Iris pigment epithelial cell (primary cell): ENCODE results near the gene SYT5.
A peak's percentile ranks its signal among the peaks of the same experiment; 100 is the strongest.
"Not testable (repeated sequence)": the region's sequence is repeated elsewhere in the genome, so short reads cannot be mapped to it uniquely, and the experiment has no call there.

Experiments
- DNase-seq: peaks from one replicate; pipeline ENCODE4 v3.0.0-alpha.2; 2011; ENCODE audit warnings: low read depth

Gene SYT5

GRCh38 chr19:55206664-55207500 is 26.8 kb upstream of the SYT5 start:
- DNase-seq = peak; percentile 92

DNA sequence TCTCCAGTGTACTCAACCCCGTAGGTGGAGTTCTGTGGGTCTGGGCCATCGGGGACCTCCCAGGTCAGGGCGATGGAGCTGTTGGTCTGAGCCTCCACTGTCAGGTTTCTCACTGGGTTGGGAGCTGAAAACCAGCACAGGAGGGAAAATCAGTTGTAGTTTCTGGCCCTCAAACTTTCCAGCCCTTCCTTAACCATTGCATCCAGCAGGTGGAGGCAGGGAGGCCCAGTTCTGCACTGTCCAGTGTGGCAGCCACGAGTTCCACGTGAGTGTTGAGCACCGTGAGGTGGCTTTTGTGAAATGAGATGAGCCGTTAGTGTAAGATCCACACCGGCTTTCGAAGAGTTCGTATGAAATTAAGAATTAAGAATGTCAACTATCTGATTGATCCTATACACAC is 22.1 kb upstream of the SYT5 start:
- DNase-seq = not testable (repeated sequence)

GRCh38 chr19:55199620-55200204 is 19.6 kb upstream of the SYT5 start:
- DNase-seq = no peak

- DNase-seq = no peak
These were observed 18.6 kb upstream of the SYT5 start for GRCh38 chr19:55198651-55199050.

DNA sequence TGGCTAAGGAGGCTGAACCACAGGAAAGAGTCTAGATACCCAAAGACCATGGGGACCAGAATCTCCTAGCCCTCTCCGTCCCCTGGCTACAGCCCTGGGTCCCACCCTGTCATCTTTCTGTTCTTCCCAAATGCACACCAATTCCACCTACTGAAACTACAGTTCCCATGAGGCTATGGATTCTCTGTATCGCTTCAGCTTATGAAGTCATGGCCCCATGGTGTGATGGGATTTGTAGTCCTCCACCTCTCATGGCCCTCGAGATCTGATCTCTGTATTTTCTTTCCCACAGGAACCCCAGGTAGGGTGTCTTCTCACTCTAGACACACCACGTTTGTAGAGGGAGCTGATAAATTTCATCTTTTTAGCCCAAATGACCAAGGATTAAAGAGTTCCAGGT is 17.4 kb upstream of the SYT5 start:
- DNase-seq = no peak

GRCh38 chr19:55196803-55197202 is 16.7 kb upstream of the SYT5 start:
- peak; percentile 34 for DNase-seq

DNA sequence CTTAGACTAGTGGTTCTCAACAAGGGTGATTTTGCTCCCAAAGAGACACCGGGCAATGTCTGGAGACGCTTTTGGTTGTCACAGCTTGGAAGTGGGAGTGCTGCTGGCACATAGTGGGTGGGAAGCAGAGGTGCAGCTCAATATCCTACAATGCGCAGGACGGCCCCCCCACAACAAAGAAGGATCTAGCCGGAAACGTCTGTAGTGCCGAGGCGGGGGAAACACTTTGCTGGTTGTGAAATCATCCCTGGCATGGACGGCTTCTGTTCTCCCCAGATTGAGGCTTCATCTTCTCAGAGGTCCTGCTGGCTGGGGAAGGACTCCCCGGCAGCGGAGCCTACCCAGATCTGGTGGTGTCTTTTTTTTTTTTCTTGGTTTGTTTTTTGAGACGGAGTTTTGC is 13.4 kb upstream of the SYT5 start:
- DNase-seq = no peak

- peak; percentile 97 for DNase-seq
These were observed 9.3 kb upstream of the SYT5 start for GRCh38 chr19:55189403-55189835.

- no peak for DNase-seq
These were observed 8.5 kb upstream of the SYT5 start for GRCh38 chr19:55188625-55189024.

DNA sequence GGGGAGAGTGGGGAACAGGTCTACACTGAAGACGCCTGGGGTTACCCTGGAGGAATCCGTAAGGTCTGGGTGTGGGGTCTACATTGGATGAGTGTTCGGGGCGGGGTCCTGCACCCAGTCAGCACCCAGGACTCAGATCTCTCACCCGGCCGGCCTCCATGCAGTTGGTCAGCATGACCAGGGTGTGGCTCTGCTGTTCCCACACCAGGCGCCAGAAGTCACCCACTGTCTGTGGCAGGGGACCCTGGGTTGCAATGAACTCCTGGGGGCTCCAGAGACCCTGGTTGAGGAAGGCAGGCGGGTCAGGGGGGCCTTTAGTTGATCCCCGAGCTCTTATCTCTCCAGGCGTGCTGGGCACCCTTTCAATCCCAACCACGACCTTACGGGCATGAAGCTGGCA is 6.0 kb upstream of the SYT5 start:
- DNase-seq = no peak

- no peak for DNase-seq
These were observed 1.7 kb upstream of the SYT5 start for GRCh38 chr19:55181740-55182139.

DNA sequence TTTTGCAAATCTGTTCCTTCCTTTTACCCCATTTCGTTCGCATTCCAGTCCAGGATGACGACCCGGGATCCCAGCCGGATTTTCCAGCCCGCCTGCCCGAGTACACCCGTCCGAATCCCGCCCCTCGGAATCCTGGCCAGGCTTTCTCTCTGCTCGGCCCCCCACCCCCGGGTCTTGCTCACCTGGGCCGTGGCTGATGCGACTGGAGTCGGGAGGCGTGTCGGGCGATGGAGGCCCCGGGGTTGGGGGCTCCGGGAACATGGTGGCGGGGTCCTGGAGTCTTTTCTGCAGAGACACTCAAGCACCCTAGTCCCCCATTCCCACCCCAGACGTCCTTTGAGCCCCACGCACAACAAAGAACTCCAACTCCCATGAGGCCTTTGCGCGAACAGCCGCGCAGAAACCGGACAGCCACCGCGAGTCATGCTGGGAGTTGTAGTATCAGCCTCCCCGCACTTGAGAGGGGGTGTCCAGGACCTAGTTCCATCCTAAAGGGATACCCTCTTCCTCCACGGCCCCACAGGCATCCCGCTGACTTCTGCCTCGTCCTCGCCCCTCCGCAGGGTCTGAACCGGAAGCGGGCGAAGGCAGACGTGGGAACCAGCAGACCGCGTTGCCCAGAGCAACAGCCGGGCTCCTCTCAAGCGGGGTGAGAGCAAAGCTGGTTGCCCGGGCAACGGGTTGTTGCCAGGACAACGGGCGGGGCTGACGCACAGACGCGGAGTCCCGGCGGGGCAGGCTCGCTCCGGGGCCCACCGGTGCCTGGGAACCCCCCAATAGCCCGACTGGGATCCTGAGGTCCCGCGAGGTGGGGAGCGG is 1.1 kb downstream of the SYT5 start:
- peak; percentile 88 for DNase-seq

DNA sequence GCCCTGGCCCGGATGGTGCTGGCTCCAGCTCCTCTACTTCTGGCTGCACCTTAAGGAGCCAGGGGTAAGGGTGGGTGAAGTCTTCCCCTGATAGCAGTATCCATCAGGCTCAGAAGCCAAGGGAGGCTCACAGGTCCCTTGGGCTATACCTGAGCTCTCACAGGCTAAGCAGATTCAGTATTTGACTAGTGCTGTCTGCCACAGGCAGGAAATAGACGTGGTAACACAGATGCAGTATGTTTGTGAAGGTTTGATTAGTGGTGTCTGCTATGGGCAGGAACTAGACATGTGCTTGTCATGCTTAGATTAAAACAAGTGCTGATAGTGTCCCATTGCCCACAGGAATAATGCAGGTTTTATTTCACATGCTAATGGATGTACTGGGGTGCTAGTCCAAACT is 4.0 kb downstream of the SYT5 start:
- DNase-seq = no peak

DNA sequence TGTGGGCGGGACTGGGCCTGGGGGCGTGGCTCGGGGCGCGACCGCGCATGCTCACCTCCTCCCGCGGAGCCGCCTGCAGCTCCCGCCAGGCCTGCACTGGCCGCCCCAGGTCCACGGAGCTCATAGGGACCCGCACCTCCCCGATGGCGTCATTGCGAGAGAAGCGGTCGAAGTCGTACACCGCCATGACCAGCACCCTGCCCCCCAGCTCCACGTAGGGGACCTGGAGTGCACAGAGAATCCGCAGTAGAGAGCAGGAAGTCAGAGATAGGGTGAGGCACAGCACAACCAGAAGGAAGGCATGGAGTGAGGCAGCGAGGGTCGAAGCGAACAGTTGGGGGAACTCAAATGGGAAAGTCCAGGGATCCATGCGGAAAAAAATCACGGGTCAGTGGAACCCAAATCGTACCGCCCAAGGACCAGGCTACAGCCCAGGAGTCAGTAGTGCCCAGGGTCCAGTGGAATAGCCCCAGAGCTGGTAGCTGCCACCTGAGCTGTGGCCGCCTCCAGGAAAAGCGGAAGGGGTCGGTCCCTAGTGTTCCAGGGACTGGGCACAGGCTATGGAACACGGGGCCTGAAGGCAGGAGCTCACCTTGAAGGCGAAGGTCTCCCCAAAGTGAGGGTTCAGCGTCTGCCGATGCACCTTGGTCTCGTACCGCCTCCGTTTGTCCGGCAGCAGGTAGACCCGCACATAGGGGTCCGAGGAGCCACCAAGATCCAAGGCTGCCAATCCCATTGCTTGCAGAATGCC is 4.8 kb downstream of the SYT5 start:
- DNase-seq = no peak

DNA sequence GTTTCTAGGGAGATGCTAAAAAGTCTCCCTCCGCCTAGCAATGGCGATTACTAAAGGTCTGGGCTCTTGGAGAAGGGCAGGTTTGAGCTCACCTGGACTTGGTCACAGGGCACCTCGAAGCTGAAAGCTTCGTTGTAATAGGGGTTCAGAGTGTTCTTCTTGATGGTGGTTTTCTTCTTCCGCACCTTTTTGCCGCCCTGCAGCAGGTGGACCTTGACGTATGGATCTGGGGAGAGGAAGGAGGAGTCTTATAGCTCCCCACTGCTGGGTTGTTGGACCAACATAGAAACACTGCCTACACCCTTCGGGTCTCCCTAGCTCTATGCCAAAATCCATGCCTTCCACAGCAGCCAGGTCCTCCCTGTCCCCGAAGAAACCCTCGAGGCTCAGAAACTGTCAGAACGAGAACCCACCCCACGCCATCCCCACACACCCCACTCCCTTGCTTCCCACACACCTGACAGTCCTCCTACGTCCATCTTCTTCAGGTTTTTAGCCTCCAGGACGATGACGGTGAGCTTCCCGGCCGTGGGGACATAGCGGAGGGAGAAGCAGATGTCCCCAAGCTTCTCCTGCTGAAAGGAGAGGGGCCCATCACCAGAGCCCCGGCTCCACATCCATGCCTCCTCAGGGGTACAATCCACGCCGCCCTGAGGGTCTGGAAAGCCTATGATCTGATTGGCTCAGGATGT is 5.5 kb downstream of the SYT5 start:
- DNase-seq = no peak

GRCh38 chr19:55173714-55174409 is 6.2 kb downstream of the SYT5 start:
- DNase-seq = peak; percentile 78

DNA sequence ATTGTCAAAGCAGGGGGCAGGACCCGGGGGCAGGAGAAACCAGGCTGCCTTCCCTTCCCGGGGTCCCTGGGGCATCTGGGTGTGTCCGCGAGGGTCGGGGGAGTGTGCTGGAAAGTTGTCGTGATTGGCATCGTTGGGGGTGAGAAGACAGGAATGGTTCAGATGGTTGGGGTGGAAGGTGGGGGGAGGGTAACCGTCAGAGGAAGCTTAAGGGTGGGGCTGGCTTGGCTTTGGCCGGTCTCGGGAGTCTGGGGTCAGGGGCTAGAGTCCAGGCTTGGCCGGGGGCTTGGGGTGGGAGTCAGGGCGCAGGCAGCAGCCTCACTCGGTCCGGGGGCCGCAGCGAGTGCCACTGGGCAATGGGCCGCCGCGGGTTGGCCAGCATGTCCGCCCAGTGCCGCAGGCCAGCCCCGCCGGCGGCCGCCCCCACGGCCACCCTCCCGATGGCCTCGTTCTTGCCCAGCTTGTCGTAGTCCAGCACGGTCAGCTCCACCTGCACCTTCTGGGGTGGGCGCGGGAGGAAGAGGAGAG is 6.8 kb downstream of the SYT5 start:
- DNase-seq = no peak

GRCh38 chr19:55172741-55173140 is 7.3 kb downstream of the SYT5 start:
- peak; percentile 58 for DNase-seq

GRCh38 chr19:55172318-55172717 is 7.8 kb downstream of the SYT5 start:
- not testable (repeated sequence) for DNase-seq

DNA sequence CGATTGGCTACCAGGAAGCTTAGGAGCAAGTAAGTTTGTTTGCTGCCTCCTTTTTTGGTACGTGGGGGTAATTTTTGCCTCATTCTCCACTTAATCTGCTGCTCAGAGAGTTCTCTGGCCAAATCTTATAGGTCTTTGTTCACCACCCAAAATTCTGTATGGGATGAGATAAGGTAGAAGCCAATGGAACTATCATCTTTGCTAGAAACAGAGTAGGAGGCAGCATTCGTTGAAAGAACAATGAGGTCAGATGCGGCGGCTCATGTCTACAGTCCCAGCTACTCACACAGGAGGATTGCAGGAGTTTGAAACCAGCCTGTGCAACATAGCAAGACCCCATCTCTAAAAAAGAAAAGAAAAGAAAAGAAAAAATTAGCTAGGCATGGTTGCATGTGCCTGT is 8.6 kb downstream of the SYT5 start:
- no peak for DNase-seq

GRCh38 chr19:55169136-55169535 is 11.0 kb downstream of the SYT5 start:
- DNase-seq = no peak
